Heart left ventricle (tissue), 16 donors: ENCODE measurements around the gene MAPKAP1. TPM values are rescaled to one million over a fixed set of nuclear protein-coding genes. Genes with fewer than 3 reads are reported as not detected.

Experiments
- ATAC-seq, 4 donors: fragments of 200-7000 bp; cut with Tn5 transposase; one replicate each; pipeline ENCODE4 v1.9.1; 2020 to 2022; ENCODE audit warnings: moderate library complexity in 4 of 4, mild to moderate bottlenecking in 3 of 4, moderate number of reproducible peaks in 1 of 4
- DNase-seq, 5 donors: peaks; one replicate each; pipeline ENCODE4 v3.0.0-alpha.2; 2020
- H3K27ac ChIP-seq, 12 donors: fragments of 200-600 bp; sonication (generic) in 4 of 12; one replicate each; pipeline versions ENCODE4 v1.5.0 to v1.8.0; 2016 to 2022; ENCODE audit warnings: mild to moderate bottlenecking in 2 of 12
- H3K27me3 ChIP-seq, 9 donors: fragments of 200-600 bp; sonication (generic) in 2 of 9; one replicate each; pipeline versions ENCODE4 v1.5.1 to v1.8.0; 2016 to 2022; ENCODE audit warnings: mild to moderate bottlenecking in 3 of 9
- H3K36me3 ChIP-seq, 9 donors: fragments of 200-600 bp; sonication (generic) in 2 of 9; one replicate each; pipeline versions ENCODE4 v1.5.0 to v1.8.0; 2018 to 2022; ENCODE audit warnings: mild to moderate bottlenecking in 2 of 9
- H3K4me1 ChIP-seq, 12 donors: fragments of 200-600 bp; sonication (generic) in 4 of 12; one replicate each; pipeline versions ENCODE4 v1.5.0 to v1.8.0; 2016 to 2022; ENCODE audit warnings: mild to moderate bottlenecking in 3 of 12
- H3K4me3 ChIP-seq, 12 donors: fragments of 200-600 bp; sonication (generic) in 4 of 12; one replicate each; pipeline versions ENCODE4 v1.5.0 to v1.8.0; 2017 to 2022; ENCODE audit warnings: mild to moderate bottlenecking in 9 of 12, moderate library complexity in 4 of 12
- H3K9me3 ChIP-seq, 12 donors: fragments of 200-600 bp; sonication (generic) in 4 of 12; one replicate each; pipeline versions ENCODE4 v1.5.0 to v1.8.0; 2016 to 2022; ENCODE audit warnings: mild to moderate bottlenecking in 1 of 12
- POLR2A ChIP-seq, 2 donors: fragments of 450-650 bp; IDR thresholded peaks; one replicate each; pipeline ENCODE4 v1.6.1; 2017; ENCODE audit warnings: antibody characterized with exemption in 2 of 2, mild to moderate bottlenecking in 2 of 2, moderate library complexity in 2 of 2
- WGBS, 4 donors: extraction: QIAGEN DNeasy Blood & Tissue Kit in 2 of 4; methylation state at CpG; one replicate each; pipeline versions ENCODE4 v1.1.5 to v1.1.7; 2013 to 2018; 5-methylcytosine and 5-hydroxymethylcytosine counted together
- intact Hi-C, 10 donors: fragments of 100-400 bp; cut with DNase I; formaldehyde crosslinking; loops; one replicate each; pipeline versions ENCODE4 v1.11.1 to v1.14.2; 2022
- polyA plus RNA-seq, 2 donors: library from polyadenylated mRNA; stranded (reverse); fragments of 200-250 nt; gene quantifications; one replicate each; pipeline ENCODE4 v1.2.3, GENCODE V29; 2013
- total RNA-seq, 9 donors: library from RNA; depleted of rRNA in 2 of 9; stranded (reverse); fragments of >200 nt in 2 of 9; fragmentation: NEBNext Ultra II Directional in 3 of 9; extraction: Animal tissue kit (Norgen Biotek cat#: 25700) in 3 of 9; gene quantifications; one replicate each; pipeline versions ENCODE4 v1.1.0 to v1.2.4, GENCODE V29; 2016 to 2023
- TF ChIP-seq, protein P1 (sequence below), 12 donors: fragments of 200-600 bp; sonication (generic) in 4 of 12; IDR thresholded peaks; one replicate each; pipeline versions ENCODE4 v1.5.0 to v1.8.0; 2018 to 2022; ENCODE audit warnings: antibody characterized with exemption in 12 of 12, mild to moderate bottlenecking in 5 of 12
- donor health status: ischemic (EF 13 %, LVEDD 7.1; RV severe dilation, severe dysfunction).
- donor health status: healthy with polysubstance abuse.
- donor health status: DM: no; HTN: yes; CAD: no.
- donor health status: DM: no; HTN: no; CAD: no.
- donor health status: ischemic (EF 25% LVEDD 6.9; RV normal size, moderate dysfunction).
- donor health status: ischemic (EF 25% LVEDD 5.7; RV mildly dilated, moderate dysfunction).
- donor health status: healthy.
- donor health status: DM: yes; HTN: yes; CAD: no.
- donor health status: ischemic (EF 35%, LVEDD 5.7; RV mildly dilated, moderate dysfunction).
- donor health status: nonischemic (EF 11% LVEDD 7.7; RV severe dilation, severe dysfunction).
- donor health status: DM: yes; HTN: yes; CAD: no.
- donor health status: PGD.
- donor health status: ischemic (EF 29% LVEDD 5.4; RV normal size, mild dysfunction).
- donor health status: nonischemic (EF 23%, LVEDD 6.1; RV moderate dilation, normal function).

Gene MAPKAP1
- total and polyA plus RNA-seq, 11 donors, result 76.2 to 145 (median 124) TPM

DNA sequence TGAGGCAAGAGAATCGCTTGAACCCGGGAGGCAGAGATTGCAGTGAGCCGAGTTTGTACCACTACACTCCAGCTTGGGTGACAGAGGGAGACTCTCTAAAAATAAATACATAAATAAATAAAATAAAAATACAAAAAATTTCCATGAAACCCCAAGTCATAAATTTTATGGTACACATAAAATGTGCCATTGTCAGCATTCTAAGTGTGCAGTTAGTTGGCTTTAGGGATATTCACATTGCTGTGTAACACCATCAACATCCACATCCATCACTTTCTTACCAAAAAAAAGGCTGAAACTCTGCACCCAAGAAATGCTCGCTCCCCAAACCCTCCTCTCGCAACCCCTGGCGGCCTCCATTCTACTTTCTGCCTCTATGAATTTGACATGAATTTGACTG, 310.2 kb downstream of the MAPKAP1 start:
- DNase-seq (no peak), ATAC-seq (no peak)
- Histone ChIP-seq H3K36me3 (no peaks in the 10 kb centered on the region), H3K27ac (no peak overlapping the region), H3K27me3 (no peaks in the 10 kb centered on the region), H3K4me1 (no peaks in the 10 kb centered on the region), H3K9me3 (no peaks in the 10 kb centered on the region), H3K4me3 (no peak overlapping the region)
- intact Hi-C loops, result no loop called here
- TF ChIP-seq POLR2A (IDR thresholded peaks at IDR 0.05), result no peak
- TF ChIP-seq, protein P1, sequence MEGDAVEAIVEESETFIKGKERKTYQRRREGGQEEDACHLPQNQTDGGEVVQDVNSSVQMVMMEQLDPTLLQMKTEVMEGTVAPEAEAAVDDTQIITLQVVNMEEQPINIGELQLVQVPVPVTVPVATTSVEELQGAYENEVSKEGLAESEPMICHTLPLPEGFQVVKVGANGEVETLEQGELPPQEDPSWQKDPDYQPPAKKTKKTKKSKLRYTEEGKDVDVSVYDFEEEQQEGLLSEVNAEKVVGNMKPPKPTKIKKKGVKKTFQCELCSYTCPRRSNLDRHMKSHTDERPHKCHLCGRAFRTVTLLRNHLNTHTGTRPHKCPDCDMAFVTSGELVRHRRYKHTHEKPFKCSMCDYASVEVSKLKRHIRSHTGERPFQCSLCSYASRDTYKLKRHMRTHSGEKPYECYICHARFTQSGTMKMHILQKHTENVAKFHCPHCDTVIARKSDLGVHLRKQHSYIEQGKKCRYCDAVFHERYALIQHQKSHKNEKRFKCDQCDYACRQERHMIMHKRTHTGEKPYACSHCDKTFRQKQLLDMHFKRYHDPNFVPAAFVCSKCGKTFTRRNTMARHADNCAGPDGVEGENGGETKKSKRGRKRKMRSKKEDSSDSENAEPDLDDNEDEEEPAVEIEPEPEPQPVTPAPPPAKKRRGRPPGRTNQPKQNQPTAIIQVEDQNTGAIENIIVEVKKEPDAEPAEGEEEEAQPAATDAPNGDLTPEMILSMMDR (IDR thresholded peaks at IDR 0.05), result no peak
- 93 to 97% (median 95%) methylated on average over 6 of the region's 6 CpGs for WGBS, 4 donors

DNA sequence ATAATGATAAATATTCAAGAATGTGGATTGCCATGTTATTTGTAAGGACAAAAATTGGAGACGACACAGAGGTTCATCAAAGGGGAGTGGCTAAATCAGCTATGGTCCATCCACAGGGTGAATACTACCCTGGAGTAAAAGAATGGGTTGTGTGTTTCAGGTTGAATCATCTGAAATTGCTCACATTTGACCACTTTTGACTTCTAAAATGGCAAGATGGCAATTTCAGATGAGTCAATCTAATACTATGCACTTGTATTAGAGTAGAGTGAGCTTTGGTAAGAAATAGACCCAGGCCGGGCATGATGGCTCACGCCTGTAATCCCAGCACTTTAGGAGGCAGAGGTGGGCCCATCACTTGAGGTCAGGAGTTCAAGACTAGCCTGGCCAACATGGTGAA, 313.6 kb downstream of the MAPKAP1 start:
- no peaks in the 10 kb centered on the region for H3K9me3 ChIP-seq
- intact Hi-C loops, result no loop called here
- H3K27ac ChIP-seq, result no peak overlapping the region
- H3K4me3 ChIP-seq, result no peak overlapping the region
- H3K4me1 ChIP-seq, result no peaks in the 10 kb centered on the region
- H3K27me3 ChIP-seq, result no peaks in the 10 kb centered on the region
- DNase-seq, result peak in 1 of 5 donors; percentile 0
- no peak for TF ChIP-seq POLR2A (IDR thresholded peaks at IDR 0.05)
- TF ChIP-seq, protein P1 (IDR thresholded peaks at IDR 0.05), result no peak
- WGBS, 4 donors, result 89 to 96% (median 96%) methylated on average over 3 of the region's 3 CpGs
- H3K36me3 ChIP-seq, result no peaks in the 10 kb centered on the region
- no peak for ATAC-seq

DNA sequence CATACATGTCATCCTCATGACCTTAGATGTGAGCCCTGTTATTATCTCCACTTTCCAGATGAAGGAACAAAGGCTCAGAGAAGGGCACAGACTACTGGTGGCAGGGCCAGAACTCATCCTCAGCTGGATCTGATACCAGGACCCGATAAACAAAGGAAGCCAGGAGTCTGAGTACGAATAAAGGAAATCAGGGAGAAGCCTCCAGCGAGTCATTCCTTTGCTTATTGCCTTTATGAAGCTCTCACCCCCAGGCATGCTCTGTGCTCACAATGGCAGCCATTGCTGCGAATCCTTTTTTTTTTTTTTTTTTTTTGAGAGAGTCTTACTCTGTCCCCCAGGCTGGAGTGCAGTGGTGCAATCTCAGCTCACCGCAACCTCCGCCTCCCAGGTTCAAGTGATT, 315.3 kb downstream of the MAPKAP1 start:
- no peak for TF ChIP-seq POLR2A (IDR thresholded peaks at IDR 0.05)
- TF ChIP-seq, protein P1 (IDR thresholded peaks at IDR 0.05), result no peak
- intact Hi-C loops, result no loop called here
- Histone ChIP-seq H3K27me3 (no peaks in the 10 kb centered on the region), H3K4me3 (no peak overlapping the region), H3K36me3 (no peaks in the 10 kb centered on the region), H3K9me3 (no peaks in the 10 kb centered on the region), H3K27ac (no peak overlapping the region), H3K4me1 (no peaks in the 10 kb centered on the region)
- ATAC-seq (no peak), DNase-seq (no peak)
- WGBS, 4 donors, result 89 to 92% (median 90%) methylated on average over 6 of the region's 6 CpGs

DNA sequence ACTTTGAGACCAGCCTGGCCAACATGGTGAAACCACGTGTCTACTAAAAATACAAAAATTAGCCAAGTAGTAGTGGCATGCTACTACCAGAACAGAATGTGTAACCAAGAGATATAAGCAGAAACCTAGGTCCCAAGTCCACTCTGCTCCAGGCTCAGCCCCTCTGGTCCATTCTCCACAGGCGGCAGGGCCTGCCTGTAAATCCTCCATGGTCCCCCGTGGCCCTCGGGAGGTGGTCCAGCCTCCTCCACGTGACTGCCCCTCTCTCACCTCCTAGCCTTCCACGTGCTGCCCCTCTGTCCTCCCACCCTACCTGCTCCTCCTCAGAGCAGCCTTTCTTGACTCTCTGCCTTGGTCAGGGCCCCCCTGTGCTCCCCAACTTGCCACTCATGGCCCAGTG, 318.0 kb downstream of the MAPKAP1 start:
- DNase-seq (no peak), ATAC-seq (peak in 1 of 4 donors; percentile 18)
- TF ChIP-seq, protein P1 (IDR thresholded peaks at IDR 0.05), result no peak
- no peak for TF ChIP-seq POLR2A (IDR thresholded peaks at IDR 0.05)
- no peaks in the 10 kb centered on the region for H3K36me3 ChIP-seq
- no peaks in the 10 kb centered on the region for H3K27me3 ChIP-seq
- no peaks in the 10 kb centered on the region for H3K4me1 ChIP-seq
- 57 to 70% (median 64%) methylated on average over 6 of the region's 6 CpGs for WGBS, 4 donors
- no peaks in the 10 kb centered on the region for H3K9me3 ChIP-seq
- H3K4me3 ChIP-seq, result no peak overlapping the region
- intact Hi-C loops, result no loop called here
- no peak overlapping the region for H3K27ac ChIP-seq
